GM12874 (cell line): ENCODE data around the gene NHEJ1.

Experiments used
- CTCF ChIP-seq: IDR thresholded peaks from 2 replicates; pipeline ENCODE4 v1.5.1; 2011; ENCODE audit warnings: low read depth, mild to moderate bottlenecking, control low read depth, low read length, moderate library complexity; ENCODE audit not compliant: insufficient read depth

NHEJ1 gene

GRCh38 chr2:219178377-219179175, 18.0 kb upstream of the NHEJ1 start:
- TF ChIP-seq CTCF: no peak

- peak; percentile 64 for TF ChIP-seq CTCF
Measured at GRCh38 chr2:219177552-219178376, 17.1 kb upstream of the NHEJ1 start, which contains the start of gene RETREG2. Gene RETREG2 (plus strand): TSS chr2:219178275. CDS start chr2:219178353, 78 bp downstream.

GRCh38 chr2:219176818-219177551, 16.4 kb upstream of the NHEJ1 start, which contains the start of gene CNPPD1:
Gene CNPPD1 (minus strand): TSS chr2:219176925. CDS start chr2:219176828, 97 bp downstream.
- TF ChIP-seq CTCF: no peak

GRCh38 chr2:219175928-219176817, 15.6 kb upstream of the NHEJ1 start:
- TF ChIP-seq CTCF: no peak

GRCh38 chr2:219175486-219175885, 14.9 kb upstream of the NHEJ1 start:
- no peak for TF ChIP-seq CTCF

GRCh38 chr2:219174801-219175200, 14.2 kb upstream of the NHEJ1 start:
- TF ChIP-seq CTCF: no peak
